Smooth muscle cell of the brain vasculature (primary cell): ENCODE results near the gene PIK3CD.

Source experiments
- DNase-seq: peaks from one replicate; pipeline ENCODE4 v3.0.0-alpha.2; 2012; ENCODE audit warnings: low read depth, low spot score

Gene PIK3CD

DNA sequence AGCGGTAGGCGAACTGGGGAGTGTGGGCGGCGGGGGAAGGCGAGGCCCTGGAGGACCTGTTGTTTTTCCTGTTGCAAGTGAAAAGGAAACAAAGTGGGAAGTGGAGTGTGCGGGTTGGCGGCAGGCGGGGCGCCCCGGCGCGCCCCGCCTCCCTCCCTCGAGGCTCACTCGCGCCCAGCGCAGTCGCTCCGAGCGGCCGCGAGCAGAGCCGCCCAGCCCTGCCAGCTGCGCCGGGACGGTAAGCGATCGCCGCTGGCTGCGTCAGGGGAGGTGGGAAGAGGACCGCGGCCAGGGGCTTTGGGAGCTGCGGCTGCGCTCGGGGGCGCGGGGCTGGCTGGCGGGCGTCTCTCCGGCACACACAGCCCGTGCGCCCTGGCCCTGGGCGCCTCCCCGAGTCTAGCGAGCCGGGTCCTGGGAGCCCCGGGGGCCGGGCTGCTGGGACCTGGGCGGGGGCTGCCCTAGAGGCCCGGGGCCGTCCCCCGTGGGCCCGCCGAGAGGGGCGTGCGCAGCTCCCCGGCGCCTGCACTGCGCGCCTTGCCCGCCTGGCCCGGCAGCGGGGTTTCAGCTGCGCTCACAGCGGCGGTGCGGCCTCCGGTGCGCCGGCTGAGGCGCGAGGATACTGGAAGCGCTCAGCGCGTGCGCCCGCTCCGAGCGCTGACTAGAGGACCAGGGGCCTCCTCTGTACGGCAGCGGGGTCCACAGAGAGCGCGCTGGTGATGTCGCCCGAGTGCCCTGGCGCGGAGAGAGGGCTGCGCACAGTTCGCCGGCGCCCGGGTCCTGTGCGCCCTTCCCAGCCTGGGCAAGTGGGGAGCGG lies at the start of gene PIK3CD:
PIK3CD (plus strand) TSS at position 167 of the 814 bp plus-strand sequence. CDS start 58,725 bp downstream, outside the sequence.
- no peak for DNase-seq

DNA sequence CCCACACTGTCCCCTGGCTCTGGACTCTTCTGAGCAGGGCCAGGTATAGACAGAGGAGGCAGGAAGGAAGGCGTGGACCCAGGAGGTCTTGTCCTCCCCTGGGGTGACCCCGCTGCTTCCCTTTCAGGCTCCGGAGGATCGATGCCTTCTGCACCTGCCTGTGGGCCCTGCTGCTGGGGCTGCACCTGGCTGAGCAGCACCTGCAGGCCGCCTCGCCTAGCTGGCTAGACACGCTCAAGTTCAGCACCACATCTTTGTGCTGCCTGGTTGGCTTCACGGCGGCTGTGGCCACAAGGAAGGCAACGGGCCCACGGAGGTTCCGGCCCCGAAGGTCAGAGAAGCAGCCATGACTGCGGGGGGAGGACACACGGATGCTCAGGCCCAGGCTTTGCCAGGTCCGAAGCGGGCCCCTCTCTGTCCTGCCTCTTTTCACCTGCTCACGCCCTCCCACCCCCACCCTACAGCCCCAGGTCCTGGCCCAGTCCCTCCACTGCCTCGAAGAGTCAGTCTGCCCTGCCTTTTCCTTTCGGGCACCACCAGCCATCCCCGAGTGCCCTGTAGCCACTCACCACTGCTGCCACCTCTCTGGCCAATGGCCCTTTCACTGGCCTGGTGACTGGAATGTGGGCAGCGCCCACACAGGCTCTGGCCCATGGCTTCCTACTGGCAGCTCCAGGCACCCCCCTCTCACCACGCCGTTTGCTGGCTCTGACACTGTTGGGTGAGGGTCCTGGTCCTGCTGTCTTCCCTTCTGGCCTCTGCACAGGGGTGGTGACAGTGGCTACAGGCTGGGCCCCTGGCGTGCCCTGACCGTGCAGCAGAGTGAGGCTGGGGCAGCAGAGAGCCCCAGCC lies 49.4 kb upstream of the PIK3CD start:
- no peak for DNase-seq

DNA sequence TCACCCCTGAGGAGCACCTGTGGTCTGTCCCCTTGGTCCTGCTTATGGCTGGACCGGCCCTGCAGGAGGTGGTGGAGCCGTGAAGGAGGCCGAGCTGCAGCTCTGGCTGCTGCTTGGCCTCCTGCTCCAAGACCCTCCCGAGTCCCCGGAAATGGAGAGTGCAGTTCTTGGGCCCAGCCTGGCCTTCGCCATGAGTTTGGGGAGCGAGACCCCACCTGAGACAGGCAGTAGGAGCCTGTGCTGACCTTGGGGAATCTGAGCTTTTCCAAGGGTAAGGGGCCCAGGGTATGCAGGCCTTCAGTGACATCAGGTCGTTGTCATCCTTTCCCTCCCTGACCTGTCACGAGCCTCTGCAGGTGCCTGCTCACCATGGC lies 48.8 kb upstream of the PIK3CD start:
- DNase-seq = no peak

DNA sequence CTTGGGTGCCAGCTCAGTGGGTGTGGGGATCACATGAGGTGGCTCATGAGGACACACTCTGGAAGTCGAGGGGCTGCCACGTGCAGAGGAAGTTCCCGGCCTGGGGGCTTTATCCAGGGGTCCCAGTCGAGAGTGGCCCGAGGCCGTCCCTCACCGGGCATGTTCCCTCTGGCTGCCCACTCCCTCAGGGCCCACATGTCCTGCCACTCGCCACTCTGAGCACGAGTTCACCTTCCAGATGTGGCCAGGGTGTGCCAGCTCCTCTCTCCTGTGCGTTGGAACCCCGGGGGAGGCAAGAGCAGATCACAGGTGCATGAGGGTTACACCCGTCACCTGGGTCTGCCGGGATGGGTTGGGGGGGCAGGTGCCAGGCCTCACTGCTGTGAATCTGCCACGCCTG lies 48.2 kb upstream of the PIK3CD start:
- no peak for DNase-seq

DNA sequence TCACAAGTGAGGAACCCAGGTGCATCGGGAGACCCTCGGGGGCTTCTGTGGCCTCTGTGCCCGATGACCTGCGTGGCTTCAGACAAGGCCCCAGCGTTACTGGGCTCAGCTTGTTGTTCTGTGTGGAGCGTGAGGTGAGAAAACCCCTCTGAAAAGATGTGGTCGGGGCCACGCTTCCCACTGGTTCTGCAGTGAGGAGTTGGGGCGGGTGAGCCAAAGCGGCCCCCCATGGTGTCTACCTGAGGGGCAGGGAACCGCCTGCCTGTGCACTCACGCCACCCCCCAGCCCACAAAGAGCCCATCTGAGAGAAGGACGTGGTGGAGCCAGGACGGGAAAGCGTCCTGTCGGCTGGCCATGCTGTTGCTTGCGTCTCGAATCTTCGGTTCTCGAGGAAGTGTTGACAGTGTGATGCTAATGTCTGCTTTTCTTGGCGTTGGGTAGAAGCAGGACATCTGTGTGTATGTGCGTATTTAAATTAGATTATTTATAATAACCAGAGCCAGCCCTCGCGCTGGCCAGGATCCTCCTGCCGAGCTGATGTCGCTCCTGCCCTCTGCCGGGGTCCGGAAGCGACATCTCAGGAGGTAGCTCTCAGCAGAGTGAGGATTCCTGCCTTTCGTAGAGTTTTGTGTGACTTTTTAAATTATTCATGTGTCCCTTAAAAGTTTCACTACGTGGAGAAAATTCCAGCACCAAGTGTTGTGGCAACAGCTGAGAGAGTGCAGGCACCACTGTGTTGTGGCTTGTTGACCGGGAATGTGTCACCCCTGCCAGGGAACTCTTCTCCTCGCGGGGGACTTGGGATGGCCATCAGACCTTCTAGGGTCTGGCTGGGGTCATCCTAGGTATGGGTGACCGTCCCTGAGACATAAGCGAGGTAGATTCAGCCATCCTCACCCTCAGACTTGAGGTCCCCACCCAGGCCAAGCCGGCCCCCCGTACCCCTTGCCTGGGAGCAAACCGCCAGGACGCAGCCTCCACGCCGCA lies 47.5 kb upstream of the PIK3CD start:
- no peak for DNase-seq

DNA sequence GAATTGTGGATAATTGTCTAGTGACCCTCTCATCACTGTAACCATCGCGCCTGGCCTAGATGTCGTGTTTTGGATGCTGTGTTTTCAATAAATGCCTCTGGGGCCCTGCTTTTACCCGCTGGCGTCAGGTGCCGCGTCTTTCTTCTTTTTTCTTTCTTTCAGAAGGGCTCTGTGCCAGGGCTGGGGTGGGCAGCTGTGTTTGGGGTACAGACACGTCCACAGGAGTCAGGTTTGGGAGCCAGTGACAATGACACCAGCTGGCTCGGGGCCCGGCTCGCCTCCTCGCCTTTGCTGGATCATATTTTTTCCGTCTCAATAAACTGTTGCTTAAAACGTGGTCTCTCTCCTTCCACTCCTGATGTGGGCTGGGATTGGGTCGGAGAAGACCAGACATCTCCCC lies 46.7 kb upstream of the PIK3CD start:
- DNase-seq = no peak

DNA sequence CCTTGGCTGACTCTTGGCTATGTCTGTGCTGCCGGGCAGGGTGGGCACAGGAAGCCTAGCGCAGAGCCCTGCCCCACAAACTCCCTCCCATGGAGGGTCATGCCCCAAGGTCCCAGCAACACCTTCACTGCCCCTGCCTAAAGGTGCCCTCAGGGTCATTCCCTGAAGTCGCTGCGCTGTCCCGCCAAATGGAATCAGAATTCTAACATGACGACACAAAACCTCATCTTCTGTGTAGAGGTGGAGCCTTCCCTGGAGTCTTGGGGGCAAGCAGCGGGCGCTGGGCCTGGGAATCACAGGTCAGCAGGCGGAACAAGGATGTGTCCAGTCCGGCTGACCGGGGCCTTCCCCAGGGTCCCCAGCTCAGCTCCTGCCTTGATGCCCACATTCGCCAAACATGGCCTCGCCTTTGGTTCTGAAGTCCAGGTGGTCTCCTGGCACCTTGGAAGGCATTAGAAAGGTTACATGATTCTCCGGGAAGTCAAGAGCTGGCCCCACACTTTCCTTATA lies 45.5 kb upstream of the PIK3CD start:
- DNase-seq = no peak

DNA sequence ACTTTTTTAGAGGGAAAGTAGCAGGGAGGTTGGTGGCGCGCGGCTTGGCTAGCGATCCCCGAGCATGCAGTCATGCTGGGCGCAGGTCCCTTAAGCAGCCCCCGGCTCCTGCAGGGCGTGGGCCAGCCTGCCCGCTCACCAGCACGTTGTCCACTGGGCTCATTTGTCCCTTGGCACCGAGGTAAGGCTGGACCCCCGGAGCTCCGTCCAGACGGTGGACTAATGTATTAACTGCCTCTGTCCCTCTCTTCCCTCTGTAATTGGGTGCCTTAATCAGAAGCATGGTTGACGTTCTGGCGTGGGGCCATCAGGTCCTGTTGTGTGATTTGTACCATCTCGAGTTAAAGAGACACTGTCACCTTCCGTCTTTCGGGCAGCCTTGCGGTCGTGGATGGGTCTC lies 45.1 kb upstream of the PIK3CD start:
- no peak for DNase-seq

DNA sequence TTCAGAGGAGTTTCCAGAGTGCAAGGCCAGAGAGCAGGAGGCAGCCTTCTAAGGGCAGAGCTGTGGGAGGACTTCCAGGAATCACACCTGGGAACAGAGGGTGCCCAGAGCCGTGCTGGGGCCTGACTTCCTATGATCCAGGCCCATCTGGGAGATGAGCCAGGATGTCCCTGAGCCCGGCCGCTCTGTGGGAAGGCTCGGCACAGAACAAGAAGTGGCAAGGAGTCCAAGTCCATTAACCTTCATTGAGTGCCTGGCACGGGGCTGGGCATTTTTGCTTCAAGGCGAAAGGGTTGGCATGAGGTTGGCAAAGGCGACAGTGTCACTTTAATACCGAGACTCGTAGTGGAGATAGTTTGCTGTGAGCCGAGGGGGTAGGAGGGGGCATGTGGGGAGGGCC lies 44.6 kb upstream of the PIK3CD start:
- DNase-seq = no peak

DNA sequence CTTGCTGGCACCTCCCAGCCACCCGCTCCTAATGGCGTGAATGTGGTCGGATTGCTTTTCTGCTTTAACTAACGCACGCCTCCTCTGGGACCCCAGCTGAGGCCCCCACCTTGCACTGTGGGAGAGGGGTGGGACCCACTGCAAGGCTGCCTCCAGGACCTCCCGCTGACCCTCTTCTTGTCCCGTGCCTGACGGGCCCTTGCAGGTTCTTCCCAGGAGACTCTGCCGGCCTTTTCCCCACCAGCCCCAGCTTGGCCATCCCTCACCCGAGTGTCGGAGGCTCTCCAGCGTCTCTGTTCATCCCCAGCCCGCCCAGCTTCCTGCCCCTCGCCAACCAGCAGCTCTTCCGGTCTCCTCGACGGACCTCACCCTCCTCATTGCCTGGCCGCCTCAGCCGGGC lies 44.2 kb upstream of the PIK3CD start:
- no peak for DNase-seq

DNA sequence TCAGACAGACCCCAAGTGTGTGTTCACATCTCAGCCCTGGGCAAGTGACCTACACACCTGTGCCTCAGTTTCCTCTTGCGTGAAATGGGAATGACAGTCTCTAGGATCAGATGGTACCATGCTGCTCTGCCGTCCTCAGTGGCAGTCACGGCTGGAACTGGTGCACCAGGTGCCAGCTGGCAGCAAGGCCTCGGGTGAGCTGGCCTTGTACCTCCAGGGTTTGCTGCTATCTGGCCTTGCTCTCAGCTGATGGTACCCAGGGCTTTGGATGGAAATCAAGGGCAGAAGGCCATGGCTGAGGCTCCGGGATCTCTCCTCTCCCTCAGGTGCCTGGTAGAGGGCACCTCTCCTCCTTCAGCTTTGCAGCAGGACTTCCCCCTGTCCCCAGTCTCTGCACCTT lies 41.5 kb upstream of the PIK3CD start:
- no peak for DNase-seq

DNA sequence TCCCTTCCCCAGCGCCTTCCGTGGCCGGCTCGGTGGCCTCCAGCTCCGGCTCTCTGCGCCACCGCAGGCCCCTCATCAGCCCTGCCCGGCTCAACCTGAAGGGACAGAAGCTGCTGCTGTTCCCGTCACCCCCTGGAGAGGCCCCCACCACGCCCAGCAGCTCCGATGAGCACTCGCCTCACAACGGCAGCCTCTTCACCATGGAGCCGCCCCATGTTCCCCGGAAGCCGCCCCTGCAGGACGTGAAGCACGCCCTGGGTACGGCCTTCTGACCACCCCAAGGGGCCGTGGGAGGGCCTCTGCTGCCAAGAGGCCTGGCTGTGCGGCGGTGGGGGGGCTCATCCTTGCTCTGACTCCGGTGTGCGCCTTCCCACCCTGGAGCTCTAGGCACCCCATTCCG lies 41.0 kb upstream of the PIK3CD start:
- DNase-seq = no peak

DNA sequence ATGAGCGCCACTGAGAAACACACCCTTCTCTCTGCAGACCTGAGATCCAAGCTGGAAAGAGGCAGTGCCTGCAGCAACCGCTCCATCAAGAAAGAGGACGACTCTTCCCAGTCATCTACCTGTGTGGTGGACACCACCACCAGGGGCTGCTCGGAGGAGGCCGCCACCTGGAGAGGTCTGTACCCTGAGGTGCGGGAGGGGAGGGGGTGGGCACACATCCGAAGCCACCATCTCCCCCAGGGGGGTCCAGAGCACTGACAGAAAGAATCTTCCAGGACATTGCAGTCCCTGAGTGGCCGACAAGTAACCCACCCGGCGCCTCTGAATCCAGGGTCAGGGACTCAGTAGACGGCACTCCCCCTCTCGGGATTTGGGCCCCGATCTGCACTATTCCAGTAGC lies 39.8 kb upstream of the PIK3CD start:
- DNase-seq = no peak

DNA sequence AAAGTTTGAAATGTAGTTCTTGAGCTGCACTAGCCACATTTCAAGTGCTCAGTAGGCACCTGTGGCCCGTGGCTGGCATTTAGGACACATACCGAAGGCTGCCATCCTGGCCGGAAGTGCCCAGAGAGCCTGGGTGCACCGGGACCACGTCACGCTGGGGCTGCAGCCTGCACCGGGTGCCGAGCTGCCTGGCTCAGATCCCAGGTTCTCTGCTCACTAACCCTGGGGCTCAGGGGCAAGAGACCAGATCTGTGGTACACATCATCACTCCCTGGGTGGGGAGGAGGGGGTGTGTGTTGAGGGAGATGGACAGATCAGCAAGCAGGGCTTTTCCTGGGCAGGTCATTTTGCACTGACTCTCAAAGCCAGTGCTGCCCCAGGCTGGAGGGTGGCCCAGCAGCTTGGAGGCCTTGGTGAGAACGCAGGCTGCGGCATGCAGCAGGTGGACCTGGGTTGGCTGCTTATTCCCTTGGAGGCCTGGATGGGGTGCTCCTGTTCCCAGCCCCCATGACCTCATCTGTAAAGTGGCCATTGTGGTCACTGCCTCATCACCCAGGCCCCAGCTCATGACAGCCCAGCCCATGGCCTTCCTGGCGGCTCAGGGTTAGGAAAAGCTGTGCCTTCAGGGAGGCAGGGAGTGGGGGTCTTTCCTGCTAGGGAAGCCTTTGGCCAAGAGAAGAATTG lies 39.2 kb upstream of the PIK3CD start:
- no peak for DNase-seq

DNA sequence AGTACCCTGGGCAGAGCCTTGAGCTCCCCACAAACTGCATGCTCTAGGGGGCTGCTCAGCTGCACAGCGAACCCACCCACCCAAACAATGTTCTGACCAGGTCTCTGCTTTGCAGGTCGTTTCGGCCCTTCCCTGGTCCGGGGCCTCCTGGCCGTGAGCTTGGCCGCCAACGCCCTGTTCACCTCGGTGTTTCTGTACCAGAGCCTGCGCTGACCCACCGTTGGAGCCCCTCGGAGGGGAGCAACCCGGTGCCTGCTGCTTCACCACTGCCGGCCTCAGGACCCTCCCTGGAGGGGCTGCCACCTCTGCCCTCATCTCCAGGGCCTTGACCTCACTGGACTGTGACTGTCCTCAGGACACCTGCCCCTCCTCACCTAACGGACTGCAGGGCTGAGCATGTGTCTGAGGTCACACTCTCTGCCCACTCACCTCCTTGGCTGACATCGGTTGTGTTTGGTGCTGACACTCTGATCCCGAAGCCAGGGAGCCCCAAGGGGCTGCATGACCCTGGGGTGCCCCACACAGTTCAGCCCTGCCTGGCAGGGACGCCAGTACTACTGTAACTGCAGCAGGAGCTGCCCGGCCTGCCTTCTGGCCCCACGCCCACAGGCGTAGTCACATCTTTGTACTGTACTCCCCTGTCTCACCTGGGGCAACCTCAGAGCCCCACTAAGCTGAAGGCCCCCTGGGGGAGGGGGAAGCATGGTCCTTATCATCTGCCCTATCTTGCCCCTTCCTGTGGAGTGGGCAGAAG lies 38.5 kb upstream of the PIK3CD start:
- DNase-seq = no peak

DNA sequence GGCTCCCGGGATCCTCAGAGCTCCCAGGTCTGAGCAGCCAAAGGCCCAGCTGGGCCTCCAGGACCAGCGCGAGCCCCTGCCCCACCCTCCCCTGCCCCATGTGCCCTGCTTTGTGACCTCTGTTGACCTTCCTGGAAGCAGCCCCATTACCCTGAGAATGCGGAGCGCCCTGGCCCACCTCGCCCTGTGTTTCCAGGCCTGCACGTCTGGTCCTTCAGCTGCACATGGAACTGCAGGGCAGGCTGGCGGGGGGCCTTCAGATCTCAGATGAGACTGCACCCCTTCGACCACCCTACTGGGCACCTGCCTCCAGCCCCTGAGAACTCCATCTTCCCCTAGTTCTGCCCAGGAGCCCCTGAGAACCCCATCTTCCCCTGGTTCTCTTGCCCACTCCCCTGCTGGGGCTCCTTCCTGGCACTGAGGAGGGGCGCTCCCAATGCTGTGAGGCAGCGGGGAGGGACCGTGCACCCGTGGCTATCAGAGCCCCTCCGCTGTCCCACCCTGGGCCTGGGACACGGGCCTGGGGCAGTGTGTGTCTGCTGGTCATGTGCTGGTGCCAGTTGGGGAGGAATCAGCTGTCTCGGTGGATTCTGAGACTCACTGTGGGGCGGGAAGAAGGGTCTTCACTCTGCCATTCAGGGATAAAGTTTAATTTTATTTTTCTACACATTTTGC lies 37.8 kb upstream of the PIK3CD start:
- no peak for DNase-seq

DNA sequence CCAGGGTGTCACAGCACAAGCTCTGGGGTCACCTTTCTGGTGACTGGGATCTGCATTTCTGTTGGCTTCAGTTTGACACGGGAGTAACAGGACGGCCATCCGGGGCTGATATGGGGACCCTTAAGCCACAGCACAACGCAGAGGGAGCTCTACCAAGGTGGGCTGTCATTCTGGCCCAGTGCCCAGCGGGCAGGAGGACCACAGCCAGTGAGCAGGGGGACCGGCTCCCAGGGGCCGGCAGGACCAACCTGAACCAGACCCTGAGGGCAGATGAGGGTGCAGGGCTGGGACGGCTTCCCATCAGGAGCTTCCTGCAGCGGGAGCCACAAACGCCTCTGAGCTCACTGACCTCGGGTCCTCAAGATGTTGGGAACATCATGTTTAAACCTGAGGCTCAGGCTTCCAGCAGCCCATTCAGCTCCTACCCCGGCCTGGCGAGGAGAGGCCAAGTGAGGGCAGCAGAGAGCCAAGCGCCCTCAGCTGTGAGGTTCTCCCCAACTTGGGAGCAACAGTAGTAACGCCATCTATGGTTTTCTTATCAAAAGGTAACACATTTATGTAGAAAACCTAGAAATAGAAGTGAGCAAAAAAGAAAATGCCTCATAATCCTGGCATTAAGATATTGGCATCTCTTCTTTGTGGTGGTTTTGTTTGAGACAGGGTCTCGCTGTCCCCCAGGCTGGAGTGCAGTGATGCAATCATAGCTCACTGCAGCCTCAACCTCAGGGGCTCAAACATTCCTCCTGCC lies 36.0 kb upstream of the PIK3CD start:
- DNase-seq = no peak

DNA sequence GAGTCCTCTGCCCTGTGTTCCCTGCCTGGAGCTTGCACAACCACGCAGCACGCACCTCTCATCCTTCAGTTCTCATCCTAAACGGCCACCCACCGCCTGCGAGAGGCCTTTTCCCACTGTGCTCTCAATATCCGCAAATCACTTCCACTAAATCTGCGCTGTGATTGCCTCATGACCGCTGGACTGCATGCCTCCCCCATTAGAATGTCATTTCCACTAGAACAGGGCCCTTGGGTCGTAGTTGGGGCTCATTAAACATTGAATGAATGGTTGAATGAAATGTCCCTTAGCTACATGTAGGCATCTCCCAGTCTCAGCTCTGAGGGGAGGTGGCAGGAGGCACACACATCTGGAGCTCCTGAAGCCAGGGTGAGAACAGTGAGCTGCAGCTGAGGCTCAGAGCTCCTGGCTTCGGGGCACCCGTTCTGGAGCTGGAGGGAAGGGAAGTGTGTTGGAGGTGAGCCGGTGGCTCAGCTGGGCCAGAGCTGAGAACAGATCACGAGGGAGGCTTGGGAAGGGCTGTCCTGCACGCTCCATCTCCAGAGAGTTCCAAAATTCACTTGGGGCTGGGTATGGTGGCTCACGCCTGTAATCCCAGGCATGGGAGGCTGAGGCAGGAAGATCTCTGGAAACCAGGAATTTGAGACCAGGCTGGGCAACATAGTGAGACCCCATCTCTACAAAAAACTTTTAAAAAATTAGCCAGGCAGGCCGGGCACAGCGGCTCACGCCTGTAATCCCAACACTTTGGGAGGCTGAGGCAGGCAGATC lies 32.4 kb upstream of the PIK3CD start:
- DNase-seq = no peak
